Peyer's patch (tissue), 4 donors: ENCODE data around the gene LRP5. TPM values are rescaled to one million over a fixed set of nuclear protein-coding genes. Genes with fewer than 3 reads are reported as not detected.

Experiments
- DNase-seq, 3 donors: peaks; one replicate each; pipeline ENCODE4 v3.0.0-alpha.2; 2017 to 2019
- H3K27ac ChIP-seq, 4 donors: fragments of 200-600 bp; sonication (generic); one replicate each; pipeline ENCODE4 v1.5.1; 2016 to 2019
- H3K27me3 ChIP-seq, 2 donors: fragments of 200-600 bp; sonication (generic); one replicate each; pipeline ENCODE4 v1.5.1; 2019
- H3K36me3 ChIP-seq, 3 donors: fragments of 200-600 bp; sonication (generic); one replicate each; pipeline ENCODE4 v1.5.1; 2016 to 2019
- H3K4me1 ChIP-seq, 4 donors: fragments of 200-600 bp; sonication (generic); one replicate each; pipeline ENCODE4 v1.5.1; 2016 to 2019
- H3K4me3 ChIP-seq, 4 donors: fragments of 200-600 bp; sonication (generic); 1 replicate in 3 of 4; 2 replicates in 1 of 4; pipeline ENCODE4 v1.5.1; 2016 to 2019; ENCODE audit warnings: mild to moderate bottlenecking in 1 of 4
- H3K9me3 ChIP-seq, 4 donors: fragments of 200-600 bp; sonication (generic); one replicate each; pipeline ENCODE4 v1.5.1; 2016 to 2019; ENCODE audit warnings: mild to moderate bottlenecking in 1 of 4
- POLR2A ChIP-seq, 2 donors: fragments of 450-650 bp; IDR thresholded peaks; one replicate each; pipeline ENCODE4 v1.5.1; 2017; ENCODE audit warnings: antibody characterized with exemption in 2 of 2, mild to moderate bottlenecking in 2 of 2, moderate library complexity in 2 of 2
- total RNA-seq, 4 donors: library from RNA; depleted of rRNA; stranded (reverse); fragments of >200 nt; gene quantifications; one replicate each; pipeline ENCODE4 v1.1.0, GENCODE V29; 2016
- TF ChIP-seq, protein P1 (sequence below), 6 experiments: fragments of 450-650 bp in 4 of 6; fragments of 200-600 bp in 2 of 6; sonication (generic) in 1 of 6; IDR thresholded peaks; one replicate each; pipeline ENCODE4 v1.5.1; 2017 to 2019; ENCODE audit warnings: antibody characterized with exemption in 6 of 6, mild to moderate bottlenecking in 3 of 6, moderate library complexity in 1 of 6

LRP5 gene
- total RNA-seq, 4 donors from 2014 or later: 149 to 196 (median 168) TPM

DNA sequence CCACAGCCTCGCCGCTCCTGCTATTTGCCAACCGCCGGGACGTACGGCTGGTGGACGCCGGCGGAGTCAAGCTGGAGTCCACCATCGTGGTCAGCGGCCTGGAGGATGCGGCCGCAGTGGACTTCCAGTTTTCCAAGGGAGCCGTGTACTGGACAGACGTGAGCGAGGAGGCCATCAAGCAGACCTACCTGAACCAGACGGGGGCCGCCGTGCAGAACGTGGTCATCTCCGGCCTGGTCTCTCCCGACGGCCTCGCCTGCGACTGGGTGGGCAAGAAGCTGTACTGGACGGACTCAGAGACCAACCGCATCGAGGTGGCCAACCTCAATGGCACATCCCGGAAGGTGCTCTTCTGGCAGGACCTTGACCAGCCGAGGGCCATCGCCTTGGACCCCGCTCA is 35.5 kb downstream of the LRP5 start:
- Histone ChIP-seq H3K36me3 (peaks cover 0 to 17% (median 0%) of the 10 kb centered on the region in 3 donors), H3K27me3 (no peaks in the 10 kb centered on the region), H3K4me1 (peaks cover 0 to 30% (median 2%) of the 10 kb centered on the region in 4 donors), H3K4me3 (no peak overlapping the region), H3K27ac (no peak overlapping the region), H3K9me3 (no peaks in the 10 kb centered on the region)
- TF ChIP-seq, protein P1, sequence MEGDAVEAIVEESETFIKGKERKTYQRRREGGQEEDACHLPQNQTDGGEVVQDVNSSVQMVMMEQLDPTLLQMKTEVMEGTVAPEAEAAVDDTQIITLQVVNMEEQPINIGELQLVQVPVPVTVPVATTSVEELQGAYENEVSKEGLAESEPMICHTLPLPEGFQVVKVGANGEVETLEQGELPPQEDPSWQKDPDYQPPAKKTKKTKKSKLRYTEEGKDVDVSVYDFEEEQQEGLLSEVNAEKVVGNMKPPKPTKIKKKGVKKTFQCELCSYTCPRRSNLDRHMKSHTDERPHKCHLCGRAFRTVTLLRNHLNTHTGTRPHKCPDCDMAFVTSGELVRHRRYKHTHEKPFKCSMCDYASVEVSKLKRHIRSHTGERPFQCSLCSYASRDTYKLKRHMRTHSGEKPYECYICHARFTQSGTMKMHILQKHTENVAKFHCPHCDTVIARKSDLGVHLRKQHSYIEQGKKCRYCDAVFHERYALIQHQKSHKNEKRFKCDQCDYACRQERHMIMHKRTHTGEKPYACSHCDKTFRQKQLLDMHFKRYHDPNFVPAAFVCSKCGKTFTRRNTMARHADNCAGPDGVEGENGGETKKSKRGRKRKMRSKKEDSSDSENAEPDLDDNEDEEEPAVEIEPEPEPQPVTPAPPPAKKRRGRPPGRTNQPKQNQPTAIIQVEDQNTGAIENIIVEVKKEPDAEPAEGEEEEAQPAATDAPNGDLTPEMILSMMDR (IDR thresholded peaks at IDR 0.05): no peak
- TF ChIP-seq POLR2A (IDR thresholded peaks at IDR 0.05): no peak
- DNase-seq: no peak

DNA sequence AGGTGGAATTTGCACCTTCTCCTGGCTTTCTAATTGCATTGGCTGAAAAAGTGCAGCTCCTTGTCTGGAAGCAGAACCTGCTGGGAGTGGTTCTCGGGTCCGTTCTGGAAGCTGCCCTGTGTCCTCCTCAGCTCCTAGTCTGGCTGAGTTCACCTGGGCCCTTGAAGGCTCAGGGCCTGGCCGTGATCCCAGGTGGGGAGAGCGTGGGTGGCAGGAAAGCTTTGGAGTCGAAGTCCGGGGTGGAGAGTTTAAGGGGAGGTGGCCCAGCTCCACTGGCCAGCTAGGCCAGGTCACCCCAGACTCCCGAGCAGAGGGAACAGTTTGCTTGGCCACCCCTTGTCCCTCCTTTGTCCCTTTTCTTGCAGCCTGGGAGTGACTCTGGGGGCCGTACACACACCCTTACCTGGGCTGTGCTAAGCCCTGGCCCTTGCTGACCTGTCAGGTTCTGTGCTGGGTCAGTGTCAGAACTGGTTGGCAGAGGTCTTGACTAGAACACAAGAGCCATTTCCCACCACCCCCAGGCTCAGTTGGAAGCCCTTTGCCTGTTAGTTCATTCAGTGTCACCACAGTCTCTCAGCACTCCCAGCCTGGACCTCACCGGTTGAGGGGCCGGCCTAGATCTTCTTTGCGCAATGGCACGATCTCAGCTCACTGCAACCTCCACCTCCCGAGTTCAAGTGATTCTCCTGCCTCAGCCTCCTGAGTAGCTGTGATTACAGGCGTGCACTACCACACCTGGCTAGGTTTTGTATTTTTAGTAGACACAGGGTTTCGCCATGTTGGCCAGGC is 37.3 kb downstream of the LRP5 start:
- TF ChIP-seq, protein P1 (IDR thresholded peaks at IDR 0.05): no peak
- TF ChIP-seq POLR2A (IDR thresholded peaks at IDR 0.05): no peak
- Histone ChIP-seq H3K27ac (no peak overlapping the region), H3K27me3 (no peaks in the 10 kb centered on the region), H3K4me1 (peaks cover 0 to 33% (median 0%) of the 10 kb centered on the region in 4 donors), H3K4me3 (no peak overlapping the region), H3K9me3 (no peaks in the 10 kb centered on the region), H3K36me3 (peaks cover 0 to 23% (median 0%) of the 10 kb centered on the region in 3 donors)
- DNase-seq: no peak

DNA sequence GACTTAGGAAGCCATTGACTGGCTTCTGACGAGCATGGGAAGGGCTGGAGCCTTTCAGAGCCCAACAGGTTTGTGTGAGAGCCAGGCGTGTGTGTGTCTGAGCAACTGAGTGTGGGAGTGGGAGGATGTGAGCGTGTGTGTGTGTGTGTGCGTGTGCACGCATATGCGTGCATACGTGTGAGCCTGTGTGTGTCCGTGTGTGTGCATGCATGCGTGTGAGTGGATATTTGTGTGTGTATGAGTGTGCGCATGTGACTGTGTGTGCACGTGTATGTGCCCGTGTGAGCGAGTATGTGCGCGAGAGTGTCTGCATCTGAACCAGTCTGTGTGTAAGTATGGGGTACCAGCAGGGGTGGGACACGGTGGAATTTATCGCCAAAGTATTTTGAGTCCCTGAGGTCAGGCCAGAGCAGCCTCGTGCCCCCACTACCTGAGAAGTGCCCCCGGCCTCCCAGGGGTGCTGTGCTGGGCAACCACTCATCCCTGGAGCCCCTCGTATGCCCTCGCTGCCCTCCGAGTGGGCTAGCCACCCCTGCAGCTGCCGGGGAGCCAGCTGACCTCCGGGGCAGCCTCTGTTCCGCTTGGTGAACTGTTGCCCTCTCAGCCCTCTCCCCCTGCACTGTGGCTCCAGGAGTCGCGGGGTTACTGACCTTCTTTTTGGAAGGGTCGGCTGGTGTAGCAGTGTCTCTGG is 38.5 kb downstream of the LRP5 start:
- Histone ChIP-seq H3K4me3 (no peak overlapping the region), H3K4me1 (peaks cover 0 to 43% (median 0%) of the 10 kb centered on the region in 4 donors), H3K27me3 (no peaks in the 10 kb centered on the region), H3K36me3 (peaks cover 0 to 23% (median 0%) of the 10 kb centered on the region in 3 donors), H3K9me3 (no peaks in the 10 kb centered on the region), H3K27ac (no peak overlapping the region)
- no peak for DNase-seq
- TF ChIP-seq, protein P1 (IDR thresholded peaks at IDR 0.05): no peak
- TF ChIP-seq POLR2A (IDR thresholded peaks at IDR 0.05): no peak

DNA sequence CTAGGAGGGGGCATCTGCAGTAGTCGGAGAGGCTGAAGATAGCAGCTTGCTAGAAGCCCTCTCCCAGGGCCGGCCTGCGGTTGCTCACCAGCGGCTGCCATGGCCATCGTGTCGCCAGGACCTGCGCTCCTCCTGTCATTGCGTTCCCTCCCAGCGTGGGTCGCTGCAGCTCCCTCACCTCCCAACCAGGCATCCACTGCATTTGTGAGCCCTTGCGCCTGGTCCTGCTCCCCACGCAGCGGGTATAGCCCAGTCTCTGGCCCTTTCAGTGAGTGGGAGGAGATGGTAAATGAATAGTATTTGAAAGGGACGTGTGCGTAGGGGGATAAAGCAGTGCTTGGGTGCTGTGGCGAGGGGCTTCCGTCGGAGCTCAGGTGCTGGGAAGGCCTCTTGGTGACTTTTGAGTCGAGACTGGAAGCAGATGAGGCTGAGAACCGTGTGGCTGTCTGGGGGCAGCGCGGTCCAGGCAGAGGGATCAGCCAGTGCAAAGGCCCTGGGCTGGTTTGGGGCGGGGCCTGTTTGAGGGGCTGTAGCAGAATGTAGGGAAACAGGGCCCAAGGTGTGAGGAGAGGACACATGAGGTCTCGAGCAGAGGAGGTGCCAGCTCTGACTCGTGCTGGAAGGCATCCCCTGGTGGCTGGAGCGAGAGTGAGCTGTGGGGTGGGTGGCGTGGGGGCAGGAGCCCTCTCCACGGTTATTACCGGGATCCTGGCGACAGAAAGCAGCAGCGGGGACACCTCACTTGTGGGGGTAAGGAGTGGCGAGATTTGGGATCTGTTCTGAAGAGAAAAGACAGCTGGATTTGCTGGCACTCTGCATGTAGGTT is 39.3 kb downstream of the LRP5 start:
- no peak overlapping the region for H3K4me3 ChIP-seq
- no peak for TF ChIP-seq POLR2A (IDR thresholded peaks at IDR 0.05)
- TF ChIP-seq, protein P1 (IDR thresholded peaks at IDR 0.05): no peak
- no peaks in the 10 kb centered on the region for H3K9me3 ChIP-seq
- H3K4me1 ChIP-seq: peaks cover 0 to 41% (median 0%) of the 10 kb centered on the region in 4 donors
- H3K36me3 ChIP-seq: peaks cover 0 to 23% (median 0%) of the 10 kb centered on the region in 3 donors
- peak overlapping the region in 1 of 4 donors; percentile 83 for H3K27ac ChIP-seq
- DNase-seq: no peak
- H3K27me3 ChIP-seq: no peaks in the 10 kb centered on the region

DNA sequence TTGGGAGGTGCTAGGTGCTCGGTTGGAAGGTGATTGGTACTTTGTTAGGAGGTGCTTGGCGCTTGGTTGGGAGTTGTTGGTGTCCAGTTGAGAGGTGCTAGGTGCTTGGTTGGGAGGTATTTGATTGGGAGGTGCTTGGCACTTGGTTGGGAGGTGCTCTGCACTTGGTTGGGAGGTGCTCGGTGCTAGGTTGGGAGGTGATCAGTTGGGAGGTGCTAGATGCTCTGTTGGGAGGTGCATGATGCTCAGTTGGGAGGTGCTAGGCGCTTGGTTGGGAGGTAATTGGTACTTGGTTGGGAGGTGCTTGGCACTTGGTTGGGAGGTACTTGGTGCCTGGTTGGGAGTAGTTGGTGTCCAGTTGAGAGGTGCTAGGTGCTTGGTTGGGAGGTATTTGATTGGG is 40.2 kb downstream of the LRP5 start:
- Histone ChIP-seq H3K36me3 (peaks cover 0 to 28% (median 0%) of the 10 kb centered on the region in 3 donors), H3K4me3 (no peak overlapping the region), H3K27me3 (no peaks in the 10 kb centered on the region), H3K9me3 (no peaks in the 10 kb centered on the region), H3K27ac (peak overlapping the region in 2 of 4 donors; percentile 72 to 83), H3K4me1 (peaks cover 0 to 34% (median 0%) of the 10 kb centered on the region in 4 donors)
- no peak for DNase-seq
- TF ChIP-seq POLR2A (IDR thresholded peaks at IDR 0.05): no peak
- TF ChIP-seq, protein P1 (IDR thresholded peaks at IDR 0.05): no peak
